Mesenteric fat pad (tissue), 1 donor: Measurements from ENCODE around the gene C11orf91. TPM values are rescaled to one million over a fixed set of nuclear protein-coding genes. Genes with fewer than 3 reads are reported as not detected.
"Not testable (repeated sequence)": the region's sequence is repeated elsewhere in the genome, so short reads cannot be mapped to it uniquely, and the experiment has no call there.

Source experiments
- DNase-seq: peaks from one replicate; pipeline ENCODE4 v3.0.0-alpha.2; 2020; ENCODE audit warnings: low spot score
- total RNA-seq: library from RNA; stranded (reverse); fragmentation: NEBNext Ultra II Directional; extraction: Animal tissue kit (Norgen Biotek cat#: 25700); gene quantifications from one replicate; pipeline ENCODE4 v1.2.1, GENCODE V29; 2021
- donor health status: DM: yes; HTN: yes; CAD: no.

C11orf91 gene
- total RNA-seq, 1 donor from 2014 or later, result 3.4 TPM

DNA sequence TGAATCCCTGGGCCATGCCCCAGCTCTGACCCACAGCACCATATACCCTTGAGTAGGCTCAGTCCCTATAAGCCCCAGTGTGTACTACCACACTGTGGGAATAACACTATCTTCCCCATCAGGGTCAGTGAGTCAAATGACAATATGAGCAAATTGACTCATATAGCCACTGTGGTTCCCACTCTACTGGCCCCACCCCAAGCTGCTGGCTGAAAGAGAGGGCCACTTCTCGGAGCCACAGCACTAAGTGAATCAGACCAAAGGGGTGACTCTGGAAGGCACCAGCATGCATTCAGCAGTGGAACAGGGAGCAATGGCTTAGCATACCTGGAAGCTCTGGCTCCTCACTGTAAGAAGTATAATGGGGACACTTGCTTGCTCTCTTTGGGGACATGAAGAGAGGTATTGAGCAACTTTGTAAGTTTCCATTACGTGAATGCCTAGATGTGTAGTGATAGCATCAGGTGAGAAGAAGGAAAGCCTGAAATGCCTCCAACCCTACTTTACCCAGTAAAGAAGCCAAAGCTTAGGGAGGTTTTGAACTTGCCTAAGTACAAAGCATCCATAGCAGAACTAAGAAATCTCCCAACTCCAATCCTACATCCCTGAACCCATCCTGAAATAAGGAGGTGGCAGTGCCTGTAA lies 22.1 kb upstream of the C11orf91 start:
- DNase-seq, result no peak

DNA sequence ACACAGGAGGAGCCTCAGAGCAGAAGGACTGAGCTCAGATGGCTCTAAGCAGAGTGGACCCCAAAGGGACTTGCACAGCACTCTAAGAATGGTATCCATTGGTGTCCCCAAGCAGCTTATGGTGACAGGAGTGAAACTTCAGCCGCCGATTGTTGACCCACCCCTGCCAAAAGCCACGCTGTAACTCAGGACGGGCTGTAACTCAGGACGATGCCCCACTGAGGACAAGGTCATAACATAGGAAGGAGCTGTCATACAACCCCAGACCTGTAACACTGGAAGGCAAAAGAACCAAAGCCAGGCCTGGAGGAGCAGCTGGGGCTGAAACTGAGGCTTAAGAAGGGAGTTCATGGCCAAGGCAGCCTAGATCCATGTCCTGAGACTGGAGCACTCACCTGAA lies 21.4 kb upstream of the C11orf91 start:
- no peak for DNase-seq

DNA sequence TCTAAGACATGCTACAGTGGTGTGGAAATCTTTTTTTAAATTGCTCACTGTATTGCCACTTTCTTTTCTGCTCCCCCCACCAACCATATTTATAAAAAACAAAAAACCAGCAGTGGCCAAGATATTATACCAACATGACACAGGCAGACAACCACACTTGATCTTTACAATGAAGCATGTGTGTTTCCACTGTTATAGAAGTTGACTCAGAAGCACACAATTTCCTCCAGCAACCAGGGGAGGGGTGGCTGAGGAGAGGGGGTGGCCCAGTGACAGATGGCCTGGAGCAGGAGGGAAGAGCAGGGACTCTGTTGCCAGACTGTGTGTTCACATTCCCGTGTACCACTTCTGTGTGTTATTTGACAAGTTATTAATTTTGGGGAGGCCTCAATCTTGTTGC lies 20.8 kb upstream of the C11orf91 start:
- DNase-seq, result no peak

DNA sequence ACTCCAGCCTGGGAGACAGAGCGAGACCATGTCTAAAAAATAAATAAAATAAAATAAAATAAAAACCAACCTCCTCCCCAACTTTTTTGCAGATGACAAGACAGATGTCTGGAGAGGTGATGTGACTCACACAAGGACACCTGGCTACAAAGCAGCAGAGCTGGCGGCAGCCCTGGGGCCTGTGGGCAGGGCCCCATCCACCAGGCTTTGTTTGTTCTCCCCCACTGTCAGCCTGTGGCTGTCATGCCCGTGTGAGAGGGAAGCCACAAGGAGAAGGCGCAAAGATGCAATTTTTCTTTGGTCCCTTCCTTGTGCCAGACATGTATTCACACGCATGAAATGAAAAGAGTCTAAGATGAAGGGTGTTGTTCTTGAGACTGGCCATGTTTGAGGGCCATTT lies 19.0 kb upstream of the C11orf91 start:
- no peak for DNase-seq

DNA sequence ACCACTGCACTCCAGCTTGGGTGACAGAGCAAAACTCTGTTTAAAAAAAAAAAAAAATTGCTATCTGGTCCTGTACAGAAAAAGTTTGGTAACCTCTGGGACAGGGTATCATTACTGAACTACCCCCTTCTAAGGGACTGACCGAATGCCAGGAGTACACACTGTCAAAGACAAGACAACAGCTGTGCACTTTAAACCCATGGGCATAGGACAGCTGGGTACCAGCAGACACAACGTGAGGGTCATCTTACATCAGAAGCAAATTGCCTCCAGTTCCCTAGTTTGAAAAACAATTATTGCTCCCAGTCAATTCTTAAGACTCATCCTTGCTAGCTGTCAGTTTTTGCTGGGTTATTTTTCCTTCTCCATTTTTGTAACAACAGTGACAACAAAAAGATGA lies 17.8 kb upstream of the C11orf91 start:
- no peak for DNase-seq

DNA sequence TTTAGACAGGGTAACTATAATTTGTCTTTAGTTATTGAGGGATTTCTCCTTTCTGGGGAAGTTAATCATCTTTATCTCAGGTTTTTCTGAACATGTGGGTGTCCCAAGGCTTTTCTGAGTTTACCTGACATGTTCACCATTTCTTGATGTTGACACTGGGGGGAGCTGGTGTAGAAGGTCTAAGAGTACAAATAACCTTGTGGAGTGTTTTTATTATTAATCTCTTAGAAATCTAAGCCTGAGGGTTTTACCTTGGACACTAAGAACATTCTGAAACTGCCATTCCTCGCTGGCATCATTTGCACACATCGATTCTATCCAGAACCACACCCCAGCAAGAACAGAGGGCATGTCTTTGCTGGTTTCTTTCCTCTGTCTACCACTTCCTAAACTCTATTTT lies 15.6 kb upstream of the C11orf91 start:
- no peak for DNase-seq

DNA sequence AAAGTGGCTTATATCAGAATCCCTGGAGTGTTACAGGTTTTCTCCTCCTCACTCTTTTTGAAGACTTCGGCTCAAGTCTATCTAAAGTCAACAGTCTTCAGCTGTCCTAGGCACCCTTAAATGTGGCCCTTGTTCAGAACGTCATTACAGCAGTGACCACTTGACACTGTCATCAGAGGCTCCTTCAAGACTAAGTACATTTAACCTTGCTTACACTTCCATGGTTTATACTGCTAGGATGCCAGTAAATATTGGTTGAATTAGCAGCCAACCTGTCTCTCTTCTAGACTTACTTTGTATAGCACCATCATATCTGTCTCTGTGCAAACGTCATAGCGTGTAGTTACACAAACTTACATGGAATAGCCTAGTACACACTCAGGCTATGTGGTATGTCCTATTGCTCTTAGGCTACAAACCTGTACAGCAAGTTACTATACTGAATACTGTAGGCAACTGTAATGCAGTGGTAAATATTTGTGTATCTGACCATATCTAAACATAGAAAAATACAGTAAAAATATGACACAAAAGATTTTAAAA lies 13.3 kb upstream of the C11orf91 start:
- DNase-seq, result no peak

DNA sequence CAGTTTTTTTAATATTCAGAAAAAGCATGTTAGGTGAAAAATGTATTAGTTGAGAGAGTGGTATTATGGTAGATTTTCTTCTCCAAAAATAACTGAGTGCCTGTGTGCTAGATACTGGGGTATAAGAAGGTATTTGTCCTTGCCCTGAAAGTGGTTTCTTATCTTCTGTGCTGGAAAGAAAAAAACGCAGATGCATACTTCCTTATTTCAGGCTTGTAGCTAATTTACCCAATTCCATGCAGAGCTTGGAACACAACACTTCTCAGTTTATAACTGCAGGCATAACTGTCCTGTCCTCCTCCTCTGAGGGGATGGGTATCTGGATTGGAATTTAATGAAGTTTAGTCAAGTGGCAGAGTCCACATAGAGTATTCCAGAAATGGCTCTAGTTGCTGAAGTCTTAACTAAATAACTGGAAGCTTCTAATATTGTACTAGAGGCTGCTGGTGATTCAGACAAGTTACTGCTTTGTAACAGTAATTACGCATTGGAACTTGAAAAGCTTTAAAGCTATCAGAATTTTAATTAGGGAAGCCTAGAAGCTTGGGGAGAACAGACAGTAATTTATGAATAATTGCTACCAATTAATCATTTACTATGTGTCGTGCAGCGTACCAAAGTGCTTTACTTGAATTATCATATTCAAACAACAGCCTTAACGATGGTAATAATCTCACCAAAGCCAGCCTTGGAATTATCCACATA lies 12.7 kb upstream of the C11orf91 start:
- no peak for DNase-seq

DNA sequence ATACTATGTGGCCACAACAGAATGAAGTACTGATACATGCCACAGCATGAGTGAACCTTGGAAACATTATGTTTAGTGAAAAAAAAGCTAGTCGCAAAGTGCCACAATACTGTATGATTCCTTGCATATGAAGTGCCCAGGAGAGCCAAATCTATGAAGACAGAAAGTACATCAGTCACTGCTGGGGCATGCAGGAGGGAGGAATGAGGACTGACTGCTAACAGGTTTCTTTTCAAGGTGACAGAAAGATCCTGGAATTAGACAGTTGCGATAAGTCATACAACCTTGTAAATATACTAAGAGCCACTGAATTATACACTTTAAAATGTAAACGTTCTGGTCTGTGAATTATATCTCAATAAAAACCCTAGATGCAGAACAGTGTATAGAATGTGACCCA lies 11.8 kb upstream of the C11orf91 start:
- DNase-seq, result no peak

DNA sequence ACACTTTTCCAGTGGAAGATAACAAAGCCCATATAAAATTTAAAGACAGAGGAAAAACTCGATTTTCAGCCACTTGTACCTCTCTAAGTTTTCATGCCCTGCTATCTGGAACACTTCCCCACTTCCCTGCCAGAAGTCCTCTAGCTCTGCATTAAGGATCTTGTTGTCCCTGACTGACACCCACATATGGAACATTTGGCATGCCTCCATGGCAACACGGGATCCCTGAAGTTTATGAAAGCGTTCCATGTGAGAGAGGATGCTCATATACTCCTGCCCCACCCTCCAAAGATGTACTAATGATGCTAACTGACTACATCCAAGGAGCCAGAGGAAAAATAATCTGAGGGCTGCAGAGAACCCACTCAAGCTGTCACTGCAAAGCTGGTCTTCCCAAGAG lies 8.8 kb upstream of the C11orf91 start:
- DNase-seq, result no peak

DNA sequence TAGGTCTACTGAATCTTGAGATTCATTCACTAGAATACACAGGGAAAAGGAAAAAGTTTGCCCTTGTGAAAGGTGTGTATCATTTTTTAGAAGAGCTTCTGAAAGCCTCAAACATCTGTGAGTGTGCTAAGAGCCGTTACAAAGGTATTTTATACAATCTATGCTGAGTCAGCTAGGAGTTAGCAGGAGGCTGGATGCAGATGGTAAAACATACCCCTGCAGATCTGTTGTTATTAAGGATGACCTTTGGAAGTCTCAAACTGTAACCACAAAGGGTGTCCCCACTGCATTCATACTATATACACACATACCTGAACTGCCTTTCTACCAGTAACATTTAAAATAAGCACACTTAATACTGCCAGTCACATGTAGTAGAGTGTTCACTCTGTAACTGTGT lies 8.4 kb upstream of the C11orf91 start:
- no peak for DNase-seq

DNA sequence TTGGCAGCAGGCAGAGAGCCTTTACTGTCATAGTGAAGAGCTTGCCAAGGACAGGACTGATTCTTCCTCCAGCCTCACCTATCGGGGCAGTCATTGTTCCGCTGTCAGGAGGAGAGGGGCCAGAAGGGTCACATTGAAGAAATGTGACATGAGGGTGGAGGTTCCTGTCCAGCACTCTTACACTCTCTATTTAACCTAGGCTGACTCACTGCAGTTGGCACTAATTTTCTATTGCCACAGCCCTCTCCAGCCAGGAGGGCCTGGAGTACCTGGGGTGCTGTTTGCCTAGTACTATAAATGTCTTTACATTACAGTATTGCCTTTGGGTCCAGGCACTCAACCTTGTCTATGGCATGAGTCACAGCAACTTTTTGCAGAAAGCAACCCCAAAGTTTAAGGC lies 7.2 kb upstream of the C11orf91 start:
- DNase-seq, result not testable (repeated sequence)

DNA sequence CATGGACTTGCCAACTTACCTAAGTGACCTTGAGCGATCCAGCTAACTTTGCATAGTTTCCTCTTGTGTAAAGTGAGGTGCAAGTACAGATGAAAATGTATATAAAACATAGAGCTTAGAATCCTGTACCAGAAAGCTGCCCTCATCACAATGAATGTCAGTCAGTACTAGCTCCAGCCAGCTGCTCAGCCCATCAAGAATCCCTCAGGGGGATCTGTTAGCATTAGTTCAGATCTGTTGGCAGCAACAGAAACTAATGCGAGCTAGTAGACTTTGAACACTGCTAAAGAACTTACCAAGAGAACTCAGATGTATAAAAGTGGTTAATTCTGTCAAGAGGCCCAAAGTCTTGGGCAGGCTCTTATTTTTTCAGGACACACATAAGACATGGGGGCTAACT lies 6.3 kb upstream of the C11orf91 start:
- no peak for DNase-seq

DNA sequence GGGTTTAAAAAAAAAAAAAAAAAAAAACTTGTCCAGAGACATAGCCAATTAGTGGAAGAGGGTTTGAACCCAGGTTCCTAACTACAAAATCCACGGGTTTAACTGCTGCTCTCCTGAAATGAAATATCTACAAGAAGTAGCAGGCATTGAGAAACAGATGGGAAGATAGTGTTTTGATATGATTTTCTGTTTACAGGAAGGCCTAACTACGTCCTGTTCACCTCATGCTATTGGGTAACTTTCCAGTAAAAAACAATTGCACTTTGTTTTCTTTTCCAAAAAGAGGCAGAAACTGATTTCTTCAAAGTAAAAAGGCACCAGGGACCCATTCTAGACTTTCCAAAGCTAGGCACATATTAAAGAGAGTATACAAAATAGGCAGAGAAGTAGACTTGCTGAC lies 5.9 kb upstream of the C11orf91 start:
- no peak for DNase-seq

DNA sequence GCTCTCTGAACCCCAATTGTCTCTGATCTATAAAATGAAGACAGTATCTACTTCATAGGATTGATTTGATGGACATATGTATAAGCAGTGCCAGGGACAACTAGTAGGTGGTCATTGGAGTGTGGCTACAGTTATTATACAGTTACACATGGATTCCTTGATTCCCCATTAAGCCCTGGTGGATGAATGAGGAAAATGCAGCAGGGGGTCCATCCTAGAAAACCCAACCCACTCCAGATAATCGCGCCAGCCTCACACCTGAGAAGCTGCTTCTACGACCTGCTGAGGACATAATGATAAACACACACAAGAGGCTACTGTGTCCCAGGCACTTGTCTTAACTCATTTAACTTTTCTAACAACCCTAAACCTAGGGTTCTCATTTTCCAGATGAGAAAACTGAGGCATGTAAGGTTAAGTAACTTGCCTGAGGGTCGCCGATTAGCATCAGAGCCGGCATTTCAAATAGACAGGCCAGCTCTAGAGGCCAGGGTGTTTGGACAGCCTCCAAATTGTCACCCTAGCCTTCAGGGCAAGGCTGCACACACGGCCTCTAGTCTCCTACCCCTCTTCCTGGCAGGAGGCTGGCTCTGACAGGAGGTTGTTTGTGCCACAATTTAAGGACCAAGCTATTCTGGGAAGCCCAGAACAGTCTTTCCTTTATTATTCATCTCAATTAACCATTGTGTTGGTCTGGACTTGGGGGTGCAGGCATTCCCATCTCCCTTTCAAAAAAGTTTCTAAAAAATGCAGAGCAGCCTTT lies 3.8 kb upstream of the C11orf91 start:
- no peak for DNase-seq

DNA sequence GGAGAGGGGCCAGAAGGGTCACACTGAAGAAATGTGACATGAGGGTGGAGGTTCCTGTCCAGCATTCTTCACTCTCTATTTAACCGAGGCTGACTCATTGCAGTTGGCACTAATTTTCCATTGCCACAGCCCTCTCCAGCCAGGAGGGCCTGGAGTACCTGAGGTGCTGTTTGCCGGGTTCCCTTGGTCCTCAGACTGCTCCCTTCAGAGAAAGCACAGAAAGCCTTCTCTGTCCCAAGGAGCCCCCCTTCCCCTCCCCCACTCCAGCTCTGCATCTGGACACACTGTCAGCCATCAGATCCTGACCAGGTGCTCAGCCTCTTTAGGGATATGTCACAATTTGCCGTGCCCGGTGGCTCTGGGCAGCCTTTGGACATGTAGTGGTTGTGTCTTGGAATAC lies 3.2 kb upstream of the C11orf91 start:
- no peak for DNase-seq

DNA sequence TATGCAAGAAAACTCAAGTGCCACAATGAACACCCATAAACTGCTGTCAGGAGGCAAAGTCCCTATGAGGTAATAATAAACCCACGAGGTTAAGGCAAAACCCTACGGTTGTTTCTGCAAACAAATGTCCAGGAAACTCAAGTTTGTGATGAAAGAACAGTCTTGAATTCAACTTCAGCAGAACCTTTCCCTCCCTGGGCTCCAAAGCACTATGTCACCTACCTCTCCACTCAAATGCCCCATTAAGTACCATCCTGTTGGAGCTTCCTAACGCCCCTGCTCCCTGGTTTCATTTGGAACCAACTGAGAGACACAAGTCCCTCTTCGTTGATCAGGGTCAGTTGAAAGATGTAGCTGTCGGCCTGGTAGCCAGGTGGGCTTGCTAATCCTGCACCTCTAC lies 2.6 kb upstream of the C11orf91 start:
- DNase-seq, result no peak

DNA sequence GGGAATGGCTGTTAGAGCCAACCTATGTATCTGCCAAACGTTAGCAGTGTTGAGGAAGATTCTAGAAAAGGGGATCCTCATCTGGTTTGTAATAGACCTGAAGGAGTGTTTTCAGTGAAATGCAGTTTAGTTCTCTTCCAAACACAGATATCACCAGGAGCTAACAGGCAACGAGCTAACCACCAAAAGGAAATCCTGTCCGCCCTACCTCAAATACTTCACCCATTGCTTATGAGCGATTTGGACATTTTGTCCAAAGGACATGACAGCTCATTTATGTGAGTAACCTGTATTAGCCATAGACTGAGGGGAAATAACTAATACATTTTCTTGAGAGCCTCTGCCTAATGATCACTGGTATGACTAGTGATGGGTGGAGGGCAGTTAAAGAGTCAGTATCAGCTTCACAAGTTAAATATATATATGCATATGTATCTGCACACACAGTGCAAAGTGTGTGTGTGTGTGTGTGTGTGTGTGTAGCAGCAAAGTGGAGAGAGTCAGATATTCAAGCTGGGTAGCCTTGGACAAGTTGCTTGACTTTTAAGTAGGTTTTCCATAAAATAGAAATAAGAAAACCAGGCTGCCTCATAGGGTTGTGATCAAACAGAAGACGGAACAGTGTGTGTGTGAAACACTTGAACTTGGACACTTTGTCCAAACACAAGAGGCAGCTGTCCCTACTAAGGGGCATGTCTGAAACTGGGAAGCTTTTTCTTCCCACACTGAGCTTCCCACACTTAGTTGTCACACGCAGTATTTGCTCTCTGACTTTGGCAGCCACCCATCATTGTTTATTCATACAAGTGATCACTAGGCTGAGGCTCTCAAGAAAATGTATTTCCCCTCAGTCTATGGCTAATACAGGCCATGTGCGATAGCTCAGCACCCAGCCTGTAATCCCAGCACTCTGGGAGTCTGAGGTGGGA lies 940 bp upstream of the C11orf91 start:
- DNase-seq, result no peak

DNA sequence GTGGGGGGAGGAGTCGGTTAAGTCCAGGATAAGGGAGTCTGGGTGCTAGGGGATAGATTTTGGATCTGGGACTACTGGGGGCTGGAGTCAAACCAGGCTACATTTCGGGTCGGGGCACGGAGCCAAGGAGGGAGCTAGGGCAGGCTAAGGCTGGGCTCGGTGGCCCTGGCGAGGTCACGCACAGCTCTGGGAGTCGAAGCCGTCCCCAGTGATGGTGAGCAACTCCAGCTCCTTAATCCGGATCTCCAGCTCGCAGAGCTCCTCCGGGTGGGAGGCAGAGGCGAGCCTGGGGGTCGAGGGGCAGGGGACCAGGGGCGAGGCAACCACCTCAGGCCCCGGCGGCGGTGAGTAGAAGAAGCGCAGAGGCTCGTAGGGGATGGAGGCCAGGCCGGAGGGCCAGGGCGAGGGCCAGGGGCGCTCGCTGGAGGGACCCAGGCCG lies 544 bp downstream of the C11orf91 start:
- no peak for DNase-seq

DNA sequence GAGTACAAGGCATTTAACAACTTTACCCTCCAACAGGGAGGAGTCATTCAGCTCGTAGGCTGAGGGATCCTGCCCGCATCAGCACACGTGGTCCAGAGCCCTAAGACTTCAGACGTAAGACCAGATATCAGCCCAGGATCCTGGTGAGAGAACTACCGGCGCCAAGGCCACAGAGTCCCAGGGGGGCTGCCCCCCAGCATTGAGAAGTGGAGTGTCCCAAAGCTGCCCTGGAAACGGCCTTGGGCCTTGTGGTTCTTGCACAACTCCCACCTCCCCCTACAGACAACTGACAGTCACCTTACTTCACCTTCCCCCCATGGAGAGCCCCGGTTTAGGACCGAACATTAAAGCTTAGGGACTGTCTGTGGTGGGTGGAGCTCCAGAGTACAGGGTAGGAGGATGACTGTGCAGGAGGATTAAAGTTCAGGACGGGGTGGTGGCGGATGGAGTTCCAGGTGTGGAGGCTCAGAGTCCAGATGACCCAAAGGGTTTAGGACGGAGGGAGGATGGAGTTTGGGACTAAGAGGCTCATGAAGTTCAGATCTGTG lies 1.0 kb downstream of the C11orf91 start:
- DNase-seq, result no peak

DNA sequence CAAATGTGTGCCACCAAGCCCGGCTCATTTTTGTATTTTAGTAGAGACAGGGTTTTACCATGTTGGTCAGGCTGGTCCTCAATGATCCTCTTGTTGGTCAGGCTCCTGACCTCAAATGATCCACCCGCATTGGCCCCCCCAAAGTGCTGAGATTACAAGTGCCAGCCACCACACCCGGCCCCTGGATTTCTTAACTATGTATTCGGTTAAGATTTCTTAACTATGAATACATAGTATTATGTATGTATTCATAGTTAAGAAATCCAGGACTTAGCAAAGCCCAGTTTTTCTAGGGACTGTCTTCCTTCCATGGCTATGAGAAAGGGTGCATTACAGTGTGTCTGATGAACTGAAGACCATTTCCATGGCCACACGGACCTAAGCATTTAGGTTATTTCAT lies 1.7 kb downstream of the C11orf91 start:
- DNase-seq, result no peak
